VCaP (cell line): ENCODE results near the gene OR6T1.

Experiments used
- H3K27ac ChIP-seq: fragments of 450-650 bp; 2 replicates; pipeline ENCODE4 v1.5.1; 2017
- TF ChIP-seq, protein P1 (sequence below): fragments of 450-650 bp; conservative IDR thresholded peaks from 2 replicates; pipeline ENCODE4 v1.5.1; 2017; ENCODE audit warnings: mild to moderate bottlenecking, moderate library complexity

Gene OR6T1

DNA sequence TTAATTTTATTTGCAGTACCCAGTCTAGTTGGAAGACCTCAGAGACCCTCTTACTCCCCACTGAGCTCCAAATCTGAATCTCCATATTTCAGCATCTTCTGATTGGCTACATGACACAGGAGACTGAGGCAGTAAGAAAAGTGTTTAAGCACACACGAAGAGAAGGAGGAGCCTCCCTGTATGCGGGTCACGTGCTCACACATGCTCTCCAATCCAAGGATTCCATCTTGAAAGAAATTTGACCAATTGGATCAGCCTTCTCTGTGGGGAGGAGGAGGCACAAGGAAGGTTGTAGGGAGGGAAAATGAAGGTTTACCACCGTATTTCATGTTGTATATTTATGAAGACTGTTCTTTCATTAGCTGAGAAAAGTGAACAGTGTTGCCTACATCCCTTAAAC is 1.2 kb downstream of the OR6T1 start:
- TF ChIP-seq, protein P1, sequence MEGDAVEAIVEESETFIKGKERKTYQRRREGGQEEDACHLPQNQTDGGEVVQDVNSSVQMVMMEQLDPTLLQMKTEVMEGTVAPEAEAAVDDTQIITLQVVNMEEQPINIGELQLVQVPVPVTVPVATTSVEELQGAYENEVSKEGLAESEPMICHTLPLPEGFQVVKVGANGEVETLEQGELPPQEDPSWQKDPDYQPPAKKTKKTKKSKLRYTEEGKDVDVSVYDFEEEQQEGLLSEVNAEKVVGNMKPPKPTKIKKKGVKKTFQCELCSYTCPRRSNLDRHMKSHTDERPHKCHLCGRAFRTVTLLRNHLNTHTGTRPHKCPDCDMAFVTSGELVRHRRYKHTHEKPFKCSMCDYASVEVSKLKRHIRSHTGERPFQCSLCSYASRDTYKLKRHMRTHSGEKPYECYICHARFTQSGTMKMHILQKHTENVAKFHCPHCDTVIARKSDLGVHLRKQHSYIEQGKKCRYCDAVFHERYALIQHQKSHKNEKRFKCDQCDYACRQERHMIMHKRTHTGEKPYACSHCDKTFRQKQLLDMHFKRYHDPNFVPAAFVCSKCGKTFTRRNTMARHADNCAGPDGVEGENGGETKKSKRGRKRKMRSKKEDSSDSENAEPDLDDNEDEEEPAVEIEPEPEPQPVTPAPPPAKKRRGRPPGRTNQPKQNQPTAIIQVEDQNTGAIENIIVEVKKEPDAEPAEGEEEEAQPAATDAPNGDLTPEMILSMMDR, result no peak
- no peak overlapping the region for H3K27ac ChIP-seq

DNA sequence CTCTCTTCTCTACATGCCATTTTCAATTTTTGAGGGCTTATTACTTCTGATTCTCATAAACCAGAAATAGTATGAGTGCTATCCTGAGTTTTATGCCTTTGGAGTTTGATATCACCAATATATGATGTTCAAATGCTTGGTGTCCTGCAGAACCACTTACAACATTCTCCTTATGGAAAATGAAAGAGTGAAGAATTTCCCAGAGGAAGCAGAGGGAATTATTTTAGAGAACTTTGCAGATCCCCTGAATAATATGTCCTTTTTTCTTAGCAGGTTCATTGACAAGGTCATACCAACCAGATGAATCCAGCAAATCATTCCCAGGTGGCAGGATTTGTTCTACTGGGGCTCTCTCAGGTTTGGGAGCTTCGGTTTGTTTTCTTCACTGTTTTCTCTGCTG is 4.3 kb downstream of the OR6T1 start, which contains the start of gene OR4D5:
TSS of gene OR4D5 (plus strand) at position 301 of the 400 bp plus-strand sequence. CDS start at position 301, 0 bp downstream.
- TF ChIP-seq, protein P1, result no peak
- no peak within 1 kb of the TSS for H3K27ac ChIP-seq

DNA sequence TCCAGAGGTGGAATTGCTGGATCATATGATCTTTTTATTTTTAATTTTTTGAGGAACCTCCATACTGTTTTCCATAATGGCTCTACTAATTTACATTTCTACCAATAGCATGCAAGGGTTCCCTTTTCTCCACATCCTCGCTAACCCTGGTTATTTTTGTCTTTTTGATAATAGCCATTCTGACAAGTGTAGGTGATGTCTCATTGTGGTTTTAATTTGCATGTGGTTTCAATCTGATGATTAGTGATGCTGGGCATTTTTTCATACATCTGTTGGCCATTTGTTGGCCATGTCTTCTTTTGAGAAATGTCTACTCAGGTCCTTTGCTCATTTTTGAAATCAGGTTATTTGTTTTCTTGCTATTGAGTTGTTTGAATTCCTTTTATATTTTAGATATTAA is 19.6 kb downstream of the OR6T1 start:
- TF ChIP-seq, protein P1, result no peak
- no peak overlapping the region for H3K27ac ChIP-seq

DNA sequence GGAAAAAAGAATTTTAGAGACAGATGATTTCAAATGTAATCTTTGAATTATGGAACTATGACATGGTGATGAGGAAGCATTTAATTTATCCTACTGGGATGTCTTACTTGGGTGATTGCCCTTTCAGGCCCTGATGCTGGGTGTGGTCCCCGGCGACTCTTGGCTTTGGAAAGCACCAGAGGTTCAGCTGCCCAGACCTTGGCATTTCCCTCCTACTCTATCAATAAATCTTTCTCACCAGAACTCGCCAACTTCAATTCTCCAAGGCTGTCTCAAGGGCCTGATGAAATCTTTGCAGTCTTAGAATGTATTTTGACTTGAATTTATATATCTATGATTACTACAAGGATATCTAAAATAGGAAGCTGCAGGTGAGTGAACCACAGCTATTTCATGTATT is 22.7 kb downstream of the OR6T1 start:
- no peak overlapping the region for H3K27ac ChIP-seq

DNA sequence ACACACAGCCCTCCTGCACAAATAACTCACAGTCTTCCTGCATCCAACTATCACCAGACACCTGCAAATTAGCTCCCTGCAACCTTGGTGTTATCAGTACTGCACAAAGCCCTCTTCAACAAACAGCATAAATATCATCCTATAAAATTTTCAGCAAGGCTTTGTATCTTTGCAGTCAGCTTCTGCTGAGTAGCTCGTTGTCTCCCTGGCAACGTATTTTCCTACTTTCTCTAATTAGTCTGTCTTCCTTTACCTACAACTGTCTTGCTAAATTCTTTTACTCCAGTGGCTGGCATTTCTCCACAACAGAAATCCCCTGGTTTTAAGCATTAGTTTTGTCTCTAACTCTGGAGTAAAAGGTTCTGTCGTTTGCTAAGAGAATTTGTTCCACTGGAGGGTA is 37.8 kb downstream of the OR6T1 start:
- TF ChIP-seq, protein P1, result no peak
- no peak overlapping the region for H3K27ac ChIP-seq

More for the DNA sequence above, 22.7 kb downstream of the OR6T1 start:
- TF ChIP-seq, protein P1, result no peak

DNA sequence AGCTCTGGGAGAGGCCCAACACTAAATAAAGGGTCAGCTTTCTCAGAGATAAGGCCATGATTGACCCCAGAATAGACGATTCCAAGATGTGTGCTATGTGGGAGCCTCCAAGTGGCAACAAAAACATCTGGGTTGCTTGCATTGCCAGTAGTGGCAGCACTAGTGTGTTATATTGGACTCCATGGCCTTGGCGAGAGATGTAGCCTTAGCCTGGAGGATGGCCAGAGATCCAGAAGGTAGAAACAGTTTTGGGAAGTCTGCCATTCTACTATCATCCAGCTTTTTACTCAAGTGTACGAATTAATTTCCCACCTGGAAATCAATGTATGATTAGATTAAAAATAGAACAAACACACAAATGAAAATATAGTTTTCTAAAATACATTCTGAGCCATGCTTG is 38.7 kb downstream of the OR6T1 start:
- no peak overlapping the region for H3K27ac ChIP-seq

DNA sequence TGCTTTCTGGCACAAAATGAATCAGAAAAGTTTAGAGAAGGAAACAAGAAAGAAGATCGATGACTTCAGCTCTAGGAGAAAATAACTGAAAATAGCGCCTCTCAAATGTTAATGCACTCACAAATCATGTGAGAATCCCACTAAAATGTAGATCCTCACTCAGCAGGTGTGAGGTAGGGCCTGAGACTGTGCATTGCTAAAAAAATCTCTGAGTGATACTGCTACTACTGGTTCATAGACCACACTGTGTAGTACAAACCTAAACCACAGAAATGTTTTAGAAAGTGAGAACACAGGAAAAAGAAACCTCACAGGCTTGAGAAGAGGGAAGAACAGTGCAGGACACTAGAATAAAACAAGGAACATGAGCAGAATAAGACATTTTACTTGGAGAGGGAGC is 39.7 kb downstream of the OR6T1 start:
- TF ChIP-seq, protein P1, result no peak

More for the DNA sequence above, 38.7 kb downstream of the OR6T1 start:
- TF ChIP-seq, protein P1, result no peak

More for the DNA sequence above, 39.7 kb downstream of the OR6T1 start:
- no peak overlapping the region for H3K27ac ChIP-seq
